Measurements from ENCODE around the gene SEC22A. TPM values are rescaled to one million over a fixed set of nuclear protein-coding genes. Genes with fewer than 3 reads are reported as not detected.

The SEC22A gene
- total RNA-seq, 1 donor from 2014 or later, result 29.7 TPM

GRCh38 chr3:123317716-123318115 lies 116.0 kb downstream of the SEC22A start:
- H3K4me3 ChIP-seq (ENCODE audit: low read depth, low read length), result no peak overlapping the region
- no peak for TF ChIP-seq CTCF (conservative IDR thresholded peaks at IDR 0.05; ENCODE audit: low read depth, low read length)
- no peak for DNase-seq (ENCODE audit: low read depth)

- H3K4me3 ChIP-seq (ENCODE audit: low read depth, low read length), result no peak overlapping the region
- DNase-seq (ENCODE audit: low read depth), result no peak
- no peak for TF ChIP-seq CTCF (conservative IDR thresholded peaks at IDR 0.05; ENCODE audit: low read depth, low read length)
Observed at GRCh38 chr3:123318374-123318773, 116.6 kb downstream of the SEC22A start.

- no peak for DNase-seq (ENCODE audit: low read depth)
- H3K4me3 ChIP-seq (ENCODE audit: low read depth, low read length), result no peak overlapping the region
- TF ChIP-seq CTCF (conservative IDR thresholded peaks at IDR 0.05; ENCODE audit: low read depth, low read length), result no peak
Observed at GRCh38 chr3:123319760-123320159, 118.0 kb downstream of the SEC22A start.

GRCh38 chr3:123320221-123320620 lies 118.5 kb downstream of the SEC22A start:
- DNase-seq (ENCODE audit: low read depth), result no peak
- no peak overlapping the region for H3K4me3 ChIP-seq (ENCODE audit: low read depth, low read length)
- no peak for TF ChIP-seq CTCF (conservative IDR thresholded peaks at IDR 0.05; ENCODE audit: low read depth, low read length)

- TF ChIP-seq CTCF (conservative IDR thresholded peaks at IDR 0.05; ENCODE audit: low read depth, low read length), result no peak
- DNase-seq (ENCODE audit: low read depth), result no peak
- H3K4me3 ChIP-seq (ENCODE audit: low read depth, low read length), result no peak overlapping the region
Observed at GRCh38 chr3:123321806-123322205, 120.1 kb downstream of the SEC22A start.

- H3K4me3 ChIP-seq (ENCODE audit: low read depth, low read length), result no peak overlapping the region
- no peak for TF ChIP-seq CTCF (conservative IDR thresholded peaks at IDR 0.05; ENCODE audit: low read depth, low read length)
- DNase-seq (ENCODE audit: low read depth), result no peak
Observed at GRCh38 chr3:123322866-123323265, 121.1 kb downstream of the SEC22A start.

Other genes starting within 250 kb of the SEC22A start
- not detected in 2 replicates for gene SEMA5B, start 174.2 kb upstream of the SEC22A start, total RNA-seq
- gene PDIA5, start 134.9 kb upstream of the SEC22A start, total RNA-seq, result 17.7 and 29.4 TPM in 2 replicates
- gene ADCY5, start 247.1 kb downstream of the SEC22A start, total RNA-seq, result 0.07 and 2.7 TPM in 2 replicates